Measurements from ENCODE around the gene COG5. TPM values are rescaled to one million over a fixed set of nuclear protein-coding genes. Genes with fewer than 3 reads are reported as not detected.

COG5 gene
- polyA plus RNA-seq, 3 donors: 12.7 to 29.0 (median 28.1) TPM

DNA sequence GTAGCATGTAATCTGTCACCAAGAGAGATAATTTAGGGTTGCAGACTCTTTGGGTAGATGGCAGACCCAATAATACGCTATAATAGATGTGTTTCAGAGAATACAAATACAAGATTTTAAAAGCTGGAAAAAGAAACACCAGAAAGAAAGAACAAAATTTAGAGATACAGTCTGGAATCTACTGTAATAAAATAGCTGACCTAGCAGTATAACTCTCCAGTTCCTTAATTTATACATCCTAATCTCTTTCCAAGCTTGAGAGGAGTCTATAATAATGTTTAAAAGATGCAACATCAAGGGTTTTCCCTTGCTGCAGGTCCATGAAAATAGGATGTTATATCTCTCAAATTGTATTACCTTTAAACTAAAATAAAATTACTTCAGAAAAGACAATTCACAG lies 121.0 kb downstream of the COG5 start:
- Histone ChIP-seq H3K27ac (ENCODE audit: low read depth in 1 of 2, low read length in 2 of 2) (no peak overlapping the region), H3K4me1 (ENCODE audit: control insufficient read depth in 1 of 2, insufficient read depth in 2 of 2, low read length in 2 of 2) (no peaks in the 10 kb centered on the region), H3K4me2 (replicated peaks; ENCODE audit: extremely low read depth, low read length, poor library complexity, severe bottlenecking) (no peak overlapping the region), H4K20me1 (ENCODE audit: insufficient read depth, low read length) (no peaks in the 10 kb centered on the region), H3K79me2 (ENCODE audit: insufficient read depth, low read length) (no peaks in the 10 kb centered on the region), H3K27me3 (ENCODE audit: control insufficient read depth in 2 of 2, insufficient read depth in 2 of 2, low read length in 2 of 2) (no peaks in the 10 kb centered on the region), H3K4me3 (replicated peaks in 1 of 3; ENCODE audit: low read depth in 2 of 3, low read length in 3 of 3) (no peak overlapping the region), H3K9ac (ENCODE audit: insufficient read depth, low read length, poor library complexity, severe bottlenecking) (no peak overlapping the region), H3K9me3 (replicated peaks in 1 of 2; ENCODE audit: control insufficient read depth in 1 of 2, insufficient read depth in 1 of 2, low read length in 2 of 2) (peaks cover 3 to 4% of the 10 kb centered on the region in 2 donors), H2AFZ (ENCODE audit: insufficient read depth, low read depth, low read length, poor library complexity, severe bottlenecking) (no peak overlapping the region), H3K36me3 (replicated peaks in 1 of 2; ENCODE audit: control insufficient read depth in 1 of 2, insufficient read depth in 2 of 2, low read length in 2 of 2) (peaks cover 0 to 6% of the 10 kb centered on the region in 2 donors)
- Mint-ChIP-seq H3K4me1 (no peaks in the 10 kb centered on the region), H3K4me3 (no peak overlapping the region), H3K27ac (no peak overlapping the region), H3K27me3 (ENCODE audit: low read depth in 3 of 3) (no peaks in the 10 kb centered on the region), H3K36me3 (peaks cover 2 to 18% of the 10 kb centered on the region in 2 donors), H3K9me3 (peaks cover 0 to 8% (median 2%) of the 10 kb centered on the region in 7 donors)
- no CpG with 5 or more reads among the region's 1 CpG for WGBS (ENCODE audit: insufficient coverage)
- intact Hi-C loops (cut with micrococcal nuclease): no loop called here
- no peak for DNase-seq
- TF ChIP-seq, protein P1, sequence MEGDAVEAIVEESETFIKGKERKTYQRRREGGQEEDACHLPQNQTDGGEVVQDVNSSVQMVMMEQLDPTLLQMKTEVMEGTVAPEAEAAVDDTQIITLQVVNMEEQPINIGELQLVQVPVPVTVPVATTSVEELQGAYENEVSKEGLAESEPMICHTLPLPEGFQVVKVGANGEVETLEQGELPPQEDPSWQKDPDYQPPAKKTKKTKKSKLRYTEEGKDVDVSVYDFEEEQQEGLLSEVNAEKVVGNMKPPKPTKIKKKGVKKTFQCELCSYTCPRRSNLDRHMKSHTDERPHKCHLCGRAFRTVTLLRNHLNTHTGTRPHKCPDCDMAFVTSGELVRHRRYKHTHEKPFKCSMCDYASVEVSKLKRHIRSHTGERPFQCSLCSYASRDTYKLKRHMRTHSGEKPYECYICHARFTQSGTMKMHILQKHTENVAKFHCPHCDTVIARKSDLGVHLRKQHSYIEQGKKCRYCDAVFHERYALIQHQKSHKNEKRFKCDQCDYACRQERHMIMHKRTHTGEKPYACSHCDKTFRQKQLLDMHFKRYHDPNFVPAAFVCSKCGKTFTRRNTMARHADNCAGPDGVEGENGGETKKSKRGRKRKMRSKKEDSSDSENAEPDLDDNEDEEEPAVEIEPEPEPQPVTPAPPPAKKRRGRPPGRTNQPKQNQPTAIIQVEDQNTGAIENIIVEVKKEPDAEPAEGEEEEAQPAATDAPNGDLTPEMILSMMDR (IDR thresholded peaks at IDR 0.05): no peak

DNA sequence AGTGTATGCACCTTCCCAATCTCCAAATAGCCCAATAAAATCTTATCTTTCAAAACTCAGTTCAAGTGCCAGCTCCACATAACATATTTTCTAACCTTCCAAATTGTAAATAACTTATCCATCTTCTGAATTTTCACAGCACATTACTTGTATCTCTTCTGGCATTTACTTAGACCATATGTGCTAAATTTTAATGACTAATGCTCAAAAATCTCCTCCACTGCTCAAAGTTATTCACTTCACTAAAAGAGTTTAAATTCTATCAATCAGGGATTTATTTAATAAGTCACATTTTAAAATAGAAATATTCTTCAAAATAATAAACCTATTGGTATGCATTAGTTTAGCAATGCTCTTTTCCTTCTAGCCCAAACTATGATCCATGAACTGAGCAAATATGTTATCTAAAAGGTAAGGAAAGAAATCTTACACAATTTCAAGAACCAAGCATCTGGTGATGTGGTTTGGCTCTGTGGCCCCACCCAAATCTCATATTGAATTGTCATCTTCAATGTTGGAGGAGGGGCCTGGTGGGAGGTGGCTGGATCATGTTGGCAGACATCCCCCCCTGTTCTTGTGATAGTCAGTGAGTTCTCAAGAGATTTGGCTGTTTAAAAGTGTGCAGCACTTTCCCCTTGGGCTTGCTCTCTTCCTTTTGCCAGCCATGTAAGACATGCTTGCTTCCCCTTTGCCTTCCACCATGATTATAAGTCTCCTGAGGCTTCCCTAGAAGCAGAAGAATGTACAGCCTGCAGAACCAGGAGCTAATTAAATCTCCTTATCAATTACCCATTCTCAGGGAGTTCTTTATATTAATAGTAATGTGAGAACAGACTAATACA lies 121.9 kb downstream of the COG5 start:
- no peak overlapping the region for H3K27ac ChIP-seq (ENCODE audit: low read depth in 1 of 2, low read length in 2 of 2)
- H3K4me3 ChIP-seq (replicated peaks in 1 of 3; ENCODE audit: low read depth in 2 of 3, low read length in 3 of 3): no peak overlapping the region
- H2AFZ ChIP-seq (ENCODE audit: insufficient read depth, low read depth, low read length, poor library complexity, severe bottlenecking): no peak overlapping the region
- TF ChIP-seq, protein P1 (IDR thresholded peaks at IDR 0.05): no peak
- Mint-ChIP-seq H3K4me1 (no peaks in the 10 kb centered on the region), H3K4me3 (no peak overlapping the region), H3K27ac (peak overlapping the region in 1 of 7 donors; percentile 7), H3K27me3 (ENCODE audit: low read depth in 3 of 3) (no peaks in the 10 kb centered on the region), H3K36me3 (peaks cover 2 to 18% of the 10 kb centered on the region in 2 donors), H3K9me3 (peaks cover 0 to 8% (median 2%) of the 10 kb centered on the region in 7 donors)
- DNase-seq: no peak
- intact Hi-C loops (cut with micrococcal nuclease): no loop called here
- peaks cover 3 to 4% of the 10 kb centered on the region in 2 donors for H3K9me3 ChIP-seq (replicated peaks in 1 of 2; ENCODE audit: control insufficient read depth in 1 of 2, insufficient read depth in 1 of 2, low read length in 2 of 2)
- H3K4me1 ChIP-seq (ENCODE audit: control insufficient read depth in 1 of 2, insufficient read depth in 2 of 2, low read length in 2 of 2): no peaks in the 10 kb centered on the region
- no peak overlapping the region for H3K4me2 ChIP-seq (replicated peaks; ENCODE audit: extremely low read depth, low read length, poor library complexity, severe bottlenecking)
- no peaks in the 10 kb centered on the region for H4K20me1 ChIP-seq (ENCODE audit: insufficient read depth, low read length)
- H3K36me3 ChIP-seq (replicated peaks in 1 of 2; ENCODE audit: control insufficient read depth in 1 of 2, insufficient read depth in 2 of 2, low read length in 2 of 2): peaks cover 0 to 6% of the 10 kb centered on the region in 2 donors
- no peak overlapping the region for H3K9ac ChIP-seq (ENCODE audit: insufficient read depth, low read length, poor library complexity, severe bottlenecking)
- H3K27me3 ChIP-seq (ENCODE audit: control insufficient read depth in 2 of 2, insufficient read depth in 2 of 2, low read length in 2 of 2): no peaks in the 10 kb centered on the region
- H3K79me2 ChIP-seq (ENCODE audit: insufficient read depth, low read length): no peaks in the 10 kb centered on the region
